Measurements from ENCODE around the gene MEGF11.

Gene MEGF11

DNA sequence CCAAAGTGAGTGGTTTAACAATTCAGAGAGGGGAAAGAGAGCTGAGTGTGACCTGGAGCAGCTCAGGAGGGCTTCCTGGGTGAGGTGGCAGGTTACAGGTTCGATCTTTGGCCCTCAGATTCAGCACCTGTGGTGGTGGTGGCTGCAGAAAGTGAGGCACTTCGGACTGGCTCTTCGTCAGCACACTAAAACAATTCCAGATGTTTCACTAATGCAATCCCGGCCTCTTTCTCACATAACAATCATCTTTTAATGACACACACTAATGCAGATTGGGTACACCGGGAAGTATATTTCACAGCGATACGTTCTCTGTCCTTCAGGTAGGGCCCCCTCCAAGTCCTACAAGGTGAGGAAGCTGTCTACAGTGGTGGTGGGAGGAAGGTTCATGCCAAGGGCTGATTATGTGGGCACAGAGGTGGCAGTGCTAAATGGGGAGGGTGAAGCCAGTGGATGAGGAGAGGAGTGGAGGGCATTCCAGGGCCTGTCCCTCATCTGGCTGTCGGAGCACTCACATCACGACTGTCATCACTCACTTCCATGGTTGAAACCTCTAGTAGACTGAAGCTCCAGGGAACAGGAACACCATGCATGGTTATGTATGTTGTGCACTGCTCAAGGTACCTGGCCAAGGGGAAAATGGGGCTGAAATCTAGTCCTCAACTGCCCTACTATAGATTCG is 213.2 kb downstream of the MEGF11 start:
- POLR2A ChIA-PET, result no interaction called here
- DNase-seq (ENCODE audit: extremely low spot score), result no peak
- no peak for TF ChIP-seq CTCF (IDR thresholded peaks at IDR 0.05; ENCODE audit: control extremely low read depth, extremely low read depth, low read depth, missing control alignments)
- CTCF ChIA-PET, result no interaction called here

DNA sequence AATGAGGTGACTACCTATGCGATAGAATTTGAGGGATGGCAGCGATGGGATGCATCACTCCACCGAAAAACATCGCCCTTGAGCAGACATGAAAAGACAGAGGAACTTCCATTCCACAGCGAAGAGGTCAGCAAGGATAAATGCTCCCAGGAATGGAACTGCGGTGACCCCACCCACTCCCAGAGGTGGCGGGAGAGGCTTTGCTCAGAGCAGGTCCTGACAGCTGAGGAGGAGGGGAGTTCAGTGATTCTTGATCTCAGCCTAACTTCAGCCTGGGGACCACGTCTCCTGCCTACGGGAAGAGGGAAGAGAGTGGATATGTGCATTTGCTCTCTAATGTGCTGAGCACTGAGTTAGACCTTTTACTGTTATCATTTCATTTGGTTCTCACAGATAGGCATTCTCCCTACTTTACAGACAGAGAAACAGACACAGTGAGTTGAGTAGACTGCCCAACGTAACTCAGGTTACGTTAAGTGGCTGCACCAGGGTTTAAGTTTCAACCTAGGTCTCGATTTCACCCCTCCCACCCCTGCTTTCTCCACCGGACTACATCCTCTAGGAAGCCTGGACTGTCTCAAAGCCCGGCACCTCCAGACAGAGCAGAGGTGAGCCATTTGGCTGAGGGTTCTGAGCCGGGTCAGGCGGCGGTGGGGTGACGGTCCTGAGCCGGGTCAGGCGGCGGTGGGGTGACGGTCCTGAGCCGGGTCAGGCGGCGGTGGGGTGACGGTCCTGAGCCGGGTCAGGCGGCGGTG is 214.3 kb downstream of the MEGF11 start:
- ChIA-PET CTCF (no interaction called here), POLR2A (no interaction called here)
- no peak for TF ChIP-seq CTCF (IDR thresholded peaks at IDR 0.05; ENCODE audit: control extremely low read depth, extremely low read depth, low read depth, missing control alignments)
- DNase-seq (ENCODE audit: extremely low spot score), result no peak

- CTCF ChIA-PET, result interaction anchor here (1.6 kb wide), 1 partner anchor 14 kb away, joined by 4 read pairs; no protein-coding TSS in a partner anchor
- DNase-seq (ENCODE audit: extremely low spot score), result no peak
- POLR2A ChIA-PET, result no interaction called here
- TF ChIP-seq CTCF (IDR thresholded peaks at IDR 0.05; ENCODE audit: control extremely low read depth, extremely low read depth, low read depth, missing control alignments), result no peak
Observed at GRCh38 chr15:66038387-66039116, 215.0 kb downstream of the MEGF11 start.

DNA sequence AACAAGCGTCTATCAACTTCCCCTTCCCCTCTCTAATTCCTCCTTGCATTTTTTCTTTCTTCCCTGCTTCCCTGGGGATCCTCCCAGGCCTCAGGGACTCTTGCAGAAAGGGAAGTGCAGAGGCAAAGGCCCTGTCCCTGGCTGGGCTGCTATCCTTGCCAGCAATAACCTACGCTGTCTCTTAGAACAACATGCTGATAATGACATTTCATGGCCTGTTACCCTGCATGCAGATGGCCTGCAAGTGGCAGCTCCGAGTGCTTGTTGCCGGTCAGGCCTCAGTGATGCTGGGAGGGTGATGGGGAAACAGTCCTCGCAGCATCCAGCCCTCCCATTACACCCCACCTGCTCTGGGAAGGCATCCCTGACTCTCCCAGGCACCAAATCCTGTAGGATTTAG is 216.7 kb downstream of the MEGF11 start:
- DNase-seq (ENCODE audit: extremely low spot score), result no peak
- ChIA-PET CTCF (interaction anchor here (1.2 to 1.6 kb wide), 4 partner anchors 16 to 44 kb away, joined by 3 to 4 read pairs (median 3); no protein-coding TSS in a partner anchor), POLR2A (no interaction called here)
- TF ChIP-seq CTCF (IDR thresholded peaks at IDR 0.05; ENCODE audit: control extremely low read depth, extremely low read depth, low read depth, missing control alignments), result no peak

GRCh38 chr15:66035901-66036300 is 217.6 kb downstream of the MEGF11 start:
- ChIA-PET POLR2A (no interaction called here), CTCF (interaction anchor here (1.3 kb wide), 1 partner anchor 45 kb away, joined by 3 read pairs; no protein-coding TSS in a partner anchor)
- no peak for TF ChIP-seq CTCF (IDR thresholded peaks at IDR 0.05; ENCODE audit: control extremely low read depth, extremely low read depth, low read depth, missing control alignments)
- DNase-seq (ENCODE audit: extremely low spot score), result no peak

GRCh38 chr15:66033143-66033542 is 220.4 kb downstream of the MEGF11 start:
- CTCF ChIA-PET, result interaction anchor here (0.7 kb wide), 1 partner anchor 56 kb away, joined by 3 read pairs; no protein-coding TSS in a partner anchor
- no peak for DNase-seq (ENCODE audit: extremely low spot score)

More at GRCh38 chr15:66033143-66033542, 220.4 kb downstream of the MEGF11 start:
- no peak for TF ChIP-seq CTCF (IDR thresholded peaks at IDR 0.05; ENCODE audit: control extremely low read depth, extremely low read depth, low read depth, missing control alignments)
- POLR2A ChIA-PET, result no interaction called here
